PC-3 (cell line): ENCODE data around the gene PAPPA. TPM values are rescaled to one million over a fixed set of nuclear protein-coding genes. Genes with fewer than 3 reads are reported as not detected.

Source experiments
- ATAC-seq: fragments of 200-7000 bp; cut with Tn5 transposase; 2 replicates; pipeline ENCODE4 v1.9.1; 2020; ENCODE audit warnings: mild to moderate bottlenecking, moderate library complexity
- BruUV-seq: library from RNA; stranded (reverse); fragments of 400-500 nt; replicated peaks from 2 replicates; lab custom pipeline; 2021; lab: Mats Ljungman, UMichigan
- CTCF ChIA-PET: fragments of 300-600 bp; sonication (Branson Sonifier 250); formaldehyde crosslinking; loops from one replicate; lab custom pipeline; 2022; ENCODE audit warnings: antibody characterized with exemption; lab: Charles Lee
- POLR2A ChIA-PET: fragments of 300-600 bp; sonication (Branson Sonifier 250); formaldehyde crosslinking; loops from one replicate; lab custom pipeline; 2022; ENCODE audit warnings: antibody characterized with exemption; ENCODE audit not compliant: unreplicated experiment; lab: Charles Lee
- DNase-seq: peaks from one replicate; pipeline ENCODE4 v3.0.0-alpha.2; 2015
- H2AFZ ChIP-seq: fragments of 300-600 bp; sonication (generic); 2 replicates; pipeline ENCODE4 v1.6.0; 2016; ENCODE audit warnings: antibody characterized with exemption, low read length
- H3F3A ChIP-seq: fragments of 300-600 bp; sonication (generic); one replicate; pipeline ENCODE4 v1.6.0; 2017; ENCODE audit warnings: antibody characterized with exemption, low read length, control low read depth, mild to moderate bottlenecking; ENCODE audit not compliant: unreplicated experiment
- H3K27ac ChIP-seq: fragments of 300-600 bp; sonication (generic); 2 replicates; pipeline ENCODE4 v1.5.1; 2016; ENCODE audit warnings: mild to moderate bottlenecking, low read length
- H3K27me3 ChIP-seq: fragments of 300-600 bp; sonication (generic); 2 replicates; pipeline ENCODE4 v1.6.1; 2016; ENCODE audit warnings: low read length, mixed read lengths
- H3K36me3 ChIP-seq: fragments of 300-600 bp; sonication (generic); 2 replicates; pipeline ENCODE4 v1.6.1; 2016; ENCODE audit warnings: low read depth, mixed run types, low read length, mixed read lengths
- H3K4me1 ChIP-seq: fragments of 300-600 bp; sonication (generic); 2 replicates; pipeline ENCODE4 v1.5.1; 2016; ENCODE audit warnings: low read length; ENCODE audit not compliant: insufficient read depth
- H3K4me2 ChIP-seq: fragments of 300-600 bp; sonication (generic); 2 replicates; pipeline ENCODE4 v1.6.0; 2016; ENCODE audit warnings: low read length
- H3K4me3 ChIP-seq: fragments of 300-600 bp; sonication (generic); 2 replicates; pipeline ENCODE4 v1.5.1; 2016; ENCODE audit warnings: mild to moderate bottlenecking, low read length, mixed read lengths
- H3K79me2 ChIP-seq: fragments of 300-600 bp; sonication (generic); 2 replicates; pipeline ENCODE4 v1.6.1; 2017; ENCODE audit warnings: low read length, mixed read lengths
- H3K9ac ChIP-seq: fragments of 300-600 bp; sonication (generic); 2 replicates; pipeline ENCODE4 v1.6.0; 2016; ENCODE audit warnings: mild to moderate bottlenecking, low read length
- H3K9me2 ChIP-seq: fragments of 300-600 bp; sonication (generic); replicated peaks from 2 replicates; pipeline ENCODE4 v1.6.1; 2016; ENCODE audit warnings: mixed run types, low read length, mixed read lengths
- H3K9me3 ChIP-seq: fragments of 300-600 bp; sonication (generic); 2 replicates; pipeline ENCODE4 v1.6.1; 2016; ENCODE audit warnings: low read length, mixed read lengths
- H4K20me1 ChIP-seq: fragments of 300-600 bp; sonication (generic); 2 replicates; pipeline ENCODE4 v1.6.1; 2016; ENCODE audit warnings: low read length, mixed read lengths
- EZH2 ChIP-seq: fragments of 300-600 bp; sonication (generic); IDR thresholded peaks from one replicate; pipeline ENCODE4 v1.6.1; 2017; ENCODE audit warnings: antibody characterized with exemption, mild to moderate bottlenecking, low read length; ENCODE audit not compliant: unreplicated experiment
- EZH2phosphoT487 ChIP-seq: fragments of 300-600 bp; sonication (generic); IDR thresholded peaks from 2 replicates; pipeline ENCODE4 v1.6.1; 2018; ENCODE audit warnings: mild to moderate bottlenecking, antibody characterized with exemption, low read length, borderline replicate concordance
- intact Hi-C: fragments of 100-400 bp; cut with micrococcal nuclease; formaldehyde crosslinking; loops from 2 replicates; pipeline ENCODE4 v1.9.0; 2023
- total RNA-seq: library from RNA; depleted of rRNA; stranded (reverse); fragments of >200 nt; gene quantifications from 2 replicates; pipeline ENCODE4 v1.2.3, GENCODE V29; 2014
- TF ChIP-seq, protein P1 (sequence below): fragments of 300-600 bp; sonication (generic); conservative IDR thresholded peaks from 2 replicates; pipeline ENCODE4 v1.5.1; 2017; ENCODE audit warnings: antibody characterized with exemption, low read depth, mild to moderate bottlenecking, low read length

PAPPA gene
- total RNA-seq, 1 experiment from 2014 or later, result not detected

DNA sequence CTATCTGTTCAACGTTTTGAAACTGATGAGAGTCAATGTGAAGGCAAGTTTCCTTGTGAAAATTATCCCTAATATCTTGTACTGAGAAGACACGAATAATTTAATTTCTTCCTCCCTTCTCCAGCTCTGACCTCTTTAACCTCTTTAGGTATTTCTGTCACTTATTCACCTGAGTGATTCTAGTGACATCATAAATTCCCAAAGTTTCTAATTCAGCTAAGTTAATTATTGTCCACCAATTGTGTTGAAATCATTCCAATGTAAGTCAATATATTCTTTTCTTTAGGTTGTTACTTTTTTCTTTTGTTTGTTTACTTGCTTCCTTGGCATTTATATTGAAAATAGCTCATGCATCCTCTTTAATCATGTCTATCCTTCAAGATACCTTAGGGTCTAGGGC, 143.8 kb downstream of the PAPPA start:
- no peak overlapping the region for H3K9ac ChIP-seq
- H3K27me3 ChIP-seq, result peaks cover 20% of the 10 kb centered on the region
- no peaks in the 10 kb centered on the region for H4K20me1 ChIP-seq
- no peak overlapping the region for H3K4me3 ChIP-seq
- no peak overlapping the region for H3K4me2 ChIP-seq
- no peaks in the 10 kb centered on the region for H3K9me2 ChIP-seq
- DNase-seq, result no peak
- TF ChIP-seq, protein P1, sequence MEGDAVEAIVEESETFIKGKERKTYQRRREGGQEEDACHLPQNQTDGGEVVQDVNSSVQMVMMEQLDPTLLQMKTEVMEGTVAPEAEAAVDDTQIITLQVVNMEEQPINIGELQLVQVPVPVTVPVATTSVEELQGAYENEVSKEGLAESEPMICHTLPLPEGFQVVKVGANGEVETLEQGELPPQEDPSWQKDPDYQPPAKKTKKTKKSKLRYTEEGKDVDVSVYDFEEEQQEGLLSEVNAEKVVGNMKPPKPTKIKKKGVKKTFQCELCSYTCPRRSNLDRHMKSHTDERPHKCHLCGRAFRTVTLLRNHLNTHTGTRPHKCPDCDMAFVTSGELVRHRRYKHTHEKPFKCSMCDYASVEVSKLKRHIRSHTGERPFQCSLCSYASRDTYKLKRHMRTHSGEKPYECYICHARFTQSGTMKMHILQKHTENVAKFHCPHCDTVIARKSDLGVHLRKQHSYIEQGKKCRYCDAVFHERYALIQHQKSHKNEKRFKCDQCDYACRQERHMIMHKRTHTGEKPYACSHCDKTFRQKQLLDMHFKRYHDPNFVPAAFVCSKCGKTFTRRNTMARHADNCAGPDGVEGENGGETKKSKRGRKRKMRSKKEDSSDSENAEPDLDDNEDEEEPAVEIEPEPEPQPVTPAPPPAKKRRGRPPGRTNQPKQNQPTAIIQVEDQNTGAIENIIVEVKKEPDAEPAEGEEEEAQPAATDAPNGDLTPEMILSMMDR, result no peak
- TF ChIP-seq EZH2 (no peak), EZH2phosphoT487 (no peak)
- no peaks in the 10 kb centered on the region for H3K79me2 ChIP-seq
- H2AFZ ChIP-seq, result no peak overlapping the region
- no peaks in the 10 kb centered on the region for H3K9me3 ChIP-seq
- BruUV-seq, result no TSS peak
- intact Hi-C loops, result no loop called here
- H3F3A ChIP-seq, result no peaks in the 10 kb centered on the region
- POLR2A ChIA-PET, result no interaction called here
- H3K4me1 ChIP-seq, result no peaks in the 10 kb centered on the region
- CTCF ChIA-PET, result no interaction called here
- H3K36me3 ChIP-seq, result no peaks in the 10 kb centered on the region
- no peak for ATAC-seq
- H3K27ac ChIP-seq, result no peak overlapping the region

DNA sequence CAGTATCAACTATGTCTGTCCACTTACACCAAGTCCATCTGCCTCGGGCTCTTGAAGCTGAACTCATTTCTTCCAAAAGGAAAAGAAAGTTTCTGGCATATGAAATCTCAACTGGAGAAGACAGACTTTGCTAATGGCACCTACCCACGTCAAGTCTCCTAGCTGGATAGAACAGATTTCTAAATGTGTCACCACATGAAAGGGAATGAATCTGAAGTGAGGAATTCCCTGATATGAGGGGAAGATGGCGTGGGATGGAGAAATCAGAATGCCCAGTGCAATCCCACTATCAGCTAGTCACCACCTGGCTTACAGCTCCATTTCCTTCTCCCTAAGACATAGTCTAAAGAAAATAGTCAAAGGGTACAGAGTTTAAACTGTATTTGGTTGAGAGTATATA, 144.7 kb downstream of the PAPPA start:
- TF ChIP-seq EZH2 (no peak), EZH2phosphoT487 (no peak)
- TF ChIP-seq, protein P1, result no peak
- Histone ChIP-seq H3K9me3 (no peaks in the 10 kb centered on the region), H3K79me2 (no peaks in the 10 kb centered on the region), H3K9me2 (no peaks in the 10 kb centered on the region), H3K4me3 (no peak overlapping the region), H4K20me1 (no peaks in the 10 kb centered on the region), H3F3A (no peaks in the 10 kb centered on the region), H3K27me3 (peaks cover 14% of the 10 kb centered on the region), H3K4me1 (no peaks in the 10 kb centered on the region), H2AFZ (no peak overlapping the region), H3K27ac (no peak overlapping the region), H3K9ac (no peak overlapping the region), H3K36me3 (no peaks in the 10 kb centered on the region), H3K4me2 (no peak overlapping the region)
- intact Hi-C loops, result no loop called here
- ChIA-PET POLR2A (no interaction called here), CTCF (no interaction called here)
- BruUV-seq, result no TSS peak
- ATAC-seq (no peak), DNase-seq (no peak)

- H3K4me2 ChIP-seq, result no peak overlapping the region
- DNase-seq, result no peak
- ATAC-seq, result no peak
- no peaks in the 10 kb centered on the region for H4K20me1 ChIP-seq
- H3F3A ChIP-seq, result no peaks in the 10 kb centered on the region
- ChIA-PET POLR2A (no interaction called here), CTCF (no interaction called here)
- no peaks in the 10 kb centered on the region for H3K79me2 ChIP-seq
- no peaks in the 10 kb centered on the region for H3K36me3 ChIP-seq
- no peaks in the 10 kb centered on the region for H3K9me2 ChIP-seq
- no peak overlapping the region for H3K27ac ChIP-seq
- H3K9ac ChIP-seq, result no peak overlapping the region
- TF ChIP-seq, protein P1, result no peak
- TF ChIP-seq EZH2phosphoT487, result no peak
- no peak for TF ChIP-seq EZH2
- H3K9me3 ChIP-seq, result no peaks in the 10 kb centered on the region
- intact Hi-C loops, result no loop called here
- no peak overlapping the region for H2AFZ ChIP-seq
- peaks cover 12% of the 10 kb centered on the region; the same call in 1 of the 2 replicates for H3K27me3 ChIP-seq
- no TSS peak for BruUV-seq
- no peak overlapping the region for H3K4me3 ChIP-seq
- H3K4me1 ChIP-seq, result no peaks in the 10 kb centered on the region
These were observed 145.3 kb downstream of the PAPPA start for GRCh38 chr9:116298878-116299391.
